BE2C (cell line): ENCODE data around the gene CPD.
A peak's percentile ranks its signal among the peaks of the same experiment; 100 is the strongest.

ENCODE experiments used
- DNase-seq: peaks from one replicate; pipeline ENCODE4 v3.0.0-alpha.2; 2020
- H3K27me3 ChIP-seq: fragments of 250-450 bp; sonication (Bioruptor Pico); 2 replicates; pipeline ENCODE4 v1.5.1; 2020; ENCODE audit warnings: mild to moderate bottlenecking
- H3K36me3 ChIP-seq: fragments of 250-450 bp; sonication (Bioruptor Pico); 2 replicates; pipeline ENCODE4 v1.5.1; 2020; ENCODE audit warnings: mild to moderate bottlenecking
- H3K4me1 ChIP-seq: fragments of 250-450 bp; sonication (Bioruptor Pico); 2 replicates; pipeline ENCODE4 v1.5.1; 2020
- H3K4me3 ChIP-seq: 2 replicates; pipeline ENCODE4 v1.5.1; 2011; ENCODE audit warnings: low read depth, low read length
- H3K9me3 ChIP-seq: fragments of 250-450 bp; sonication (Bioruptor Pico); 2 replicates; pipeline ENCODE4 v1.5.1; 2020
- TF ChIP-seq, protein P1 (sequence below): IDR thresholded peaks from 2 replicates; pipeline ENCODE4 v1.5.1; 2012; ENCODE audit warnings: mild to moderate bottlenecking, low read depth, low read length

The CPD gene

DNA sequence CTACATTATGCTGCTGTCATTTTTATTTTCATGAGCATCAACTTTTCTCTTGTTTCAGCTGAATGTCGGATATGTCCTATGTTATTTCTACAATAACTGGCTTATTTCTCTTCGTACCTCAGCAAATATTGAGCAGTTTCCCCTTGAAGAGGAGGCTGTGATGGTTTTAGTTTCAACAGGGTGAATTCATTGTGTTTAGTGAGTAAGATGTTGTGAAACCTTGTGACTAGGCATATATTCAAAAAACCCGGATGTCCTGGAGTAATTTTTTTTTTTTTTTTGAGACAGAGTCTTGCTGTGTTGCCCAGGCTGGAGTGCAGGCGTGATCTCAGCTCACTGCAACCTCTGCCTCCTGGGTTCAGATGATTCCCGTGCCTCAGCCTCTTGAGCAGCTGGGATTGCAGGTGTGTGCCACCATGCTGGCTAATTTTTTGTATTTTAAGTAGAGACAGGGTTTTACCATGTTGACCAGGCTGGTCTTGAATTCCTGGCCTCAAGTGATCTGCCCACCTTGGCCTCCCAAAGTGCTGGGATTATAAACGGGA lies 11.1 kb downstream of the CPD start:
- TF ChIP-seq, protein P1, sequence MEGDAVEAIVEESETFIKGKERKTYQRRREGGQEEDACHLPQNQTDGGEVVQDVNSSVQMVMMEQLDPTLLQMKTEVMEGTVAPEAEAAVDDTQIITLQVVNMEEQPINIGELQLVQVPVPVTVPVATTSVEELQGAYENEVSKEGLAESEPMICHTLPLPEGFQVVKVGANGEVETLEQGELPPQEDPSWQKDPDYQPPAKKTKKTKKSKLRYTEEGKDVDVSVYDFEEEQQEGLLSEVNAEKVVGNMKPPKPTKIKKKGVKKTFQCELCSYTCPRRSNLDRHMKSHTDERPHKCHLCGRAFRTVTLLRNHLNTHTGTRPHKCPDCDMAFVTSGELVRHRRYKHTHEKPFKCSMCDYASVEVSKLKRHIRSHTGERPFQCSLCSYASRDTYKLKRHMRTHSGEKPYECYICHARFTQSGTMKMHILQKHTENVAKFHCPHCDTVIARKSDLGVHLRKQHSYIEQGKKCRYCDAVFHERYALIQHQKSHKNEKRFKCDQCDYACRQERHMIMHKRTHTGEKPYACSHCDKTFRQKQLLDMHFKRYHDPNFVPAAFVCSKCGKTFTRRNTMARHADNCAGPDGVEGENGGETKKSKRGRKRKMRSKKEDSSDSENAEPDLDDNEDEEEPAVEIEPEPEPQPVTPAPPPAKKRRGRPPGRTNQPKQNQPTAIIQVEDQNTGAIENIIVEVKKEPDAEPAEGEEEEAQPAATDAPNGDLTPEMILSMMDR, result no peak
- H3K27me3 ChIP-seq, result no peaks in the 10 kb centered on the region

DNA sequence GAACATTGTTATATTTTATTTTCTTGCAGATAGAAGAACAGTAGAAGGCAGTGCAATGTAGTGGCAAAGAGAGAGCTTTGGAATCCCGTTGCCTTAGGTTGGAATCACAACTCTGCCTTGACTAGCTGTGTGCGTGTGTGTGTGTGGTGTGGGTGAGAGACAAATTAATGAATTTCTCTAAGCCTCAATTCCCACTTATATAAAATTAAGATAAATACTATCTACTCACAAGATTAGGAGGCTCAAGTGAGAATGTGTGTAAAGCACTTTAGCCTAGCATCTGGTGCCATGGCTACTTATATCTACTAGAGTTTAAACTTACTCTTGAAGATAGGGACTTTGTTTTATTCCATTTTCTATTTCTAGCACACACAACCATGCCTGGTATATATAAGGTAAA lies 12.8 kb downstream of the CPD start:
- TF ChIP-seq, protein P1, result no peak
- Histone ChIP-seq H3K4me3 (no peak overlapping the region), H3K27me3 (no peaks in the 10 kb centered on the region), H3K9me3 (no peaks in the 10 kb centered on the region), H3K4me1 (peaks cover 4% of the 10 kb centered on the region), H3K36me3 (no peaks in the 10 kb centered on the region)
- no peak for DNase-seq

More for the DNA sequence above, 11.1 kb downstream of the CPD start:
- no peak overlapping the region for H3K4me3 ChIP-seq
- no peaks in the 10 kb centered on the region for H3K36me3 ChIP-seq
- H3K4me1 ChIP-seq, result peaks cover 4% of the 10 kb centered on the region
- no peaks in the 10 kb centered on the region for H3K9me3 ChIP-seq
- DNase-seq, result no peak

DNA sequence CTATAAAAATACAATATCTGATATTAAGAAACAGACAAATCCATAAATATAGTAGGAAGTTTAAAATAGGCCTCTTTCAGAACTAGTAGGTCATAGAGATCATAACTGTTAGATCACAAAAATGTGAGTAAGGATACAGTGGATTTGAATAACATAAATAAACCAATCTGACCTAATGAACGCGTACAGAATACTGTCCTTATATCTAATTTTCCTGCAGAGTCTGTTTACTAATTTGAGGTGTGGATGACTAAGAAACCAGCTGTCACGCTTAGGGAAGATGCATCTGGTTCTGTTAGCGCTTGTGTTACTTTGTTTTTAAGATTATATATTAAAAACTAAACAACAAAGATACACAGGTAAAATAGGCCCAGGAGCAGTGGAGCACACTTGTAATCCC lies 14.8 kb downstream of the CPD start:
- TF ChIP-seq, protein P1, result no peak
- no peak for DNase-seq
- Histone ChIP-seq H3K4me1 (no peaks in the 10 kb centered on the region; the same call in 1 of the 2 replicates), H3K4me3 (no peak overlapping the region), H3K9me3 (no peaks in the 10 kb centered on the region), H3K36me3 (no peaks in the 10 kb centered on the region), H3K27me3 (no peaks in the 10 kb centered on the region)

DNA sequence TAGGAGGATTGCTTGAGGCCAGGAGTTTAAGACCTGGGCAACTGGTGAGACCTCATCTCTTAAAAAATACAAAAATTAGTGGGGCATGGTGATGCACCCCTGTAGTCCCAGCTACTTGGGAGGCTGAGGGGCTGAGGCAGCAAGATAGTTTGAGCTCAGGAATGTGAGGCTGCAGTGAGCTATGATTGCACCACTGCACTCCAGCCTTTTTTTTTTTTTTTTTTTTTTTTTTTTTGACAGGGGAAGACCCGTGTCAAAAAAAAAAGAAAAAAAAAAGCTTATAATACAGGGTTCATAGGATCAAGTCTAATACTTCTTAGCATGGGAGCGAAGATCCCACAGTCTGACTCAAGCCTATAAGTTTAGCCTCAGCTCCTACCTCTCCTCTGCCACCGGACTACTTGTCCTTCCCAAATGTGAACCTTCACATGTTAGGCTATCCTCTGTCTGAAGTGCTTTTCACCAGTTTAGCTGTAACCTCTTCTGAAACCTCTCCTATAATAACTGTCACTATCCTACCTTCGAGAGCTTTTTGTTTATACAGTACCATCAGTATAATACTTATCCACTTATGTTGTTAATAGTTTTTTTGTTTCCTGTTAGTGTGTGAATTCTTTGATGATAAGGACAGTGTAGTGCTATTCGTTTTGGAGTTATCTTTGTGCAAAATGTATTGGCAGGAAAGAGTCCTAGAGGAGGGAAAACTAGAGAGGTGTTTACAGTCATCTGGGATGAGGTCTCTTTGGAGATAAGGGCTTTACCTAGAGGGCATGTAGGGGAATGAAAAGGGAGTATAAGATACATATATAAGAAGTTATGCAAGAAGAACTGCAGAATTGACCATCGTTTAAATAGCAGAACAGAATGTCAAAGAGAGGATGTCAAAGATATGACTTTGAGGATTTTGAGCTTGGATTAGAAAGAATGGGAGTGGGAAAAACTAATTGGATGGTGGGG lies 15.5 kb downstream of the CPD start:
- TF ChIP-seq, protein P1, result no peak
- H3K9me3 ChIP-seq, result no peaks in the 10 kb centered on the region
- no peak for DNase-seq
- H3K36me3 ChIP-seq, result no peaks in the 10 kb centered on the region
- H3K27me3 ChIP-seq, result no peaks in the 10 kb centered on the region
- H3K4me1 ChIP-seq, result no peaks in the 10 kb centered on the region; the same call in 1 of the 2 replicates
- no peak overlapping the region for H3K4me3 ChIP-seq

DNA sequence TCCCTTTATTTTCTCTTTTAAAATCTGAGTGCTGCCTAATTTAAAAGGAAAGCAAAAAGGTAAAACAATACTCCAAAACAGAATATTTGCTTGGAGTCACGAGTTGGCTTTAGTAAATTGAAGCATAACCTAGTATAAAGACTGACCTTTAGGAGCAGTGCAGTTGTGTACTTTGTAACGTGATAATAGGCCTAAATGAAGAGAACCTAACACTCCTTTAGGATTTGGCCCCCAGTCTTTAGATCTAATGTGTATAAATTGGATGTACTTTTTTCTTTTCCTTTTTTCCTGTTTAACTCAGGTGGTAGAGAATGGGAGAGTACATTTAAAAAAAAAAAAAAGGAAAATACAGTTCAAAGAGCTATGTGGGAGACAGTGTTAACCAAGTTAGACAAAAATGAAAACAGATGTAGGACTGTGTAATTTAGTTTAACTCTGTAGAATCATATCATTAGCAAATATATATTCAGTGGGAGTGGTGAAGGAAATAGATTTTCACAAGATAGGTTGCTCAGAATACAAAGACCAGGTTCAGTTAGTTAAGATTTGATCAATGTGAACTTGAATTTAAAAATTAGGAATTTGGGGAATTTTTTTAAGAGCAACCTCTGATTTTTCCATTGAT lies 16.8 kb downstream of the CPD start:
- no peak for DNase-seq
- Histone ChIP-seq H3K4me3 (peak overlapping the region; percentile 12; the same call in 1 of the 2 replicates), H3K9me3 (no peaks in the 10 kb centered on the region)

More for the DNA sequence above, 16.8 kb downstream of the CPD start:
- TF ChIP-seq, protein P1, result no peak
- no peaks in the 10 kb centered on the region for H3K36me3 ChIP-seq
- H3K27me3 ChIP-seq, result no peaks in the 10 kb centered on the region
- H3K4me1 ChIP-seq, result no peaks in the 10 kb centered on the region; the same call in 1 of the 2 replicates
